Retinal pigment epithelial cell (primary cell): ENCODE data around the gene EPB41.
"Not testable (repeated sequence)": the region's sequence is repeated elsewhere in the genome, so short reads cannot be mapped to it uniquely, and the experiment has no call there.

Experiments used
- DNase-seq: peaks from one replicate; pipeline ENCODE4 v3.0.0-alpha.2; 2010; ENCODE audit warnings: low read depth
- H3K4me3 ChIP-seq: 2 replicates; pipeline ENCODE4 v1.5.1; 2011; ENCODE audit warnings: mild to moderate bottlenecking, low read length, control low read depth, moderate library complexity
- TF ChIP-seq, protein P1 (sequence below): conservative IDR thresholded peaks from 2 replicates; pipeline ENCODE4 v1.5.1; 2011; ENCODE audit warnings: low read depth, low read length, control low read depth, inconsistent platforms

The EPB41 gene

DNA sequence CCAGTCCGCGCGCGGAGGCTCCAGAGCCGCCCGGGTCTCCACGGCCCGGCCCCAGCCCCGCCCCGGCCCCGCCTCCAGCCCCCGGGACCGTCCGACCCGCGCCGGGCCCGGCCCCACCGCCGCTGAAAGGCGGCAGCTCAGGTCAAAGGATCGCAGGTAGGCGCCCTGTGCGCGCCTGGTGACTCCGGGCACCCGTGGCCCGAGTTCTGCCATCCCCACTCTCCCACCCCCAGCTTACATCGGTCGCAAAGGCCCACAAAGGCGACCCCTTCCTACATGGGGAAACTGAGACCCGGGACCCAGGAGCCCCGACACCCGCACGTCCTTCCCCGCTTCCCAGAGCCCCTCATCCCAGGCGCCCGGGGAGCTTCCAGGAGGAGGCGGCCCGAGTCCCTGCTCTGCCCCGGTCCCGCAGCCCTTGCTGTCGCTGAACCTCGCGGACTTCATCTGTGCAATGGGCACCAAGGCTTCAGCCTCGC is 209.6 kb downstream of the EPB41 start, which contains the start of gene TMEM200B:
TSS of gene TMEM200B (minus strand) at position 17 of the 479 bp plus-strand sequence. CDS start 2,075 bp downstream, outside the sequence.
- H3K4me3 ChIP-seq = peak within 1 kb of the TSS; percentile 60
- TF ChIP-seq, protein P1, sequence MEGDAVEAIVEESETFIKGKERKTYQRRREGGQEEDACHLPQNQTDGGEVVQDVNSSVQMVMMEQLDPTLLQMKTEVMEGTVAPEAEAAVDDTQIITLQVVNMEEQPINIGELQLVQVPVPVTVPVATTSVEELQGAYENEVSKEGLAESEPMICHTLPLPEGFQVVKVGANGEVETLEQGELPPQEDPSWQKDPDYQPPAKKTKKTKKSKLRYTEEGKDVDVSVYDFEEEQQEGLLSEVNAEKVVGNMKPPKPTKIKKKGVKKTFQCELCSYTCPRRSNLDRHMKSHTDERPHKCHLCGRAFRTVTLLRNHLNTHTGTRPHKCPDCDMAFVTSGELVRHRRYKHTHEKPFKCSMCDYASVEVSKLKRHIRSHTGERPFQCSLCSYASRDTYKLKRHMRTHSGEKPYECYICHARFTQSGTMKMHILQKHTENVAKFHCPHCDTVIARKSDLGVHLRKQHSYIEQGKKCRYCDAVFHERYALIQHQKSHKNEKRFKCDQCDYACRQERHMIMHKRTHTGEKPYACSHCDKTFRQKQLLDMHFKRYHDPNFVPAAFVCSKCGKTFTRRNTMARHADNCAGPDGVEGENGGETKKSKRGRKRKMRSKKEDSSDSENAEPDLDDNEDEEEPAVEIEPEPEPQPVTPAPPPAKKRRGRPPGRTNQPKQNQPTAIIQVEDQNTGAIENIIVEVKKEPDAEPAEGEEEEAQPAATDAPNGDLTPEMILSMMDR = no peak
- DNase-seq = no peak

DNA sequence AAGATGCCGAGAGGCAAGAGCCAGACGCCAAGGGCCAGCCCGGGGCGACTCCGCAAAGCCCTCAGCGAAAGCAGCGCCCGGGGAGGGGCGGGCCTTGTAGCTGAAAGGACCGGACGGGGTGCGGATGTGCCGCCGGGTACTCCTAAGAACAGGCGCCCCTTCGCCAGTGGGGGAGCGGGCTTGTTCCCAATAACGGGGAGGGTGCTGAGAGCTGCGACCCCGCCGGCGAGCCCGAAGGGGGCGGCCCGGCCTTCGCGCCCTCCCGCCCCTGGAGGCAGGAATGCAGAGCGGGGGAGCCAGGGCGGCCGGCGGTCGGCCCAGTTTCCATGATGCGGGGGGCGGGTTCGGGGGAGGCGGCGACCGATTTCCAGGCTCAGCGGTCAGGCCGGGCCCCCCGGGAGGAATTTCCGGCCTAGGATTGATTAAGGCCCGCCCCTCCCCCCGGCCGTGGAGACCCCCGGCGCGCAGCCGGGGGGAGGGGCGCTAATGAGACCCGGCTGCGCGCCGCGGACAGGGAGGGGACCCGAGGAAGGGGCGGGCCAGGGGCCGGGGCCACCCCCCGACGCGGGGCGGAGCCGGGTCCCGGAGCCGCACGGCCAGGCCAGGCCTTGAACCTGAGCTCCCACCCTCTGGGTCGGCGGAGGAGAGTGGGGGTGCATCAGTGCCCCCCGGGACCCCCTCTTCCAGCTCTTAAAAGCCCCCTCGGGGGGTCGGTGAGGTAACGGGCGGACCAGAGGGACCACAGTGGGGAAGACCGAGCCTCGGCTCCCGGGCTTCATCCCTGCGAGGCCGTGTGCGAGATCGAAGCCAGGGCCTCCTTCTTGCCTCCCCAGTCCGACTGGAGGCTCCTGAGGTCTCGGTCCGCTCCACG is 210.2 kb downstream of the EPB41 start:
- TF ChIP-seq, protein P1 = peak; percentile 56
- peak overlapping the region; percentile 60 for H3K4me3 ChIP-seq
- no peak for DNase-seq

DNA sequence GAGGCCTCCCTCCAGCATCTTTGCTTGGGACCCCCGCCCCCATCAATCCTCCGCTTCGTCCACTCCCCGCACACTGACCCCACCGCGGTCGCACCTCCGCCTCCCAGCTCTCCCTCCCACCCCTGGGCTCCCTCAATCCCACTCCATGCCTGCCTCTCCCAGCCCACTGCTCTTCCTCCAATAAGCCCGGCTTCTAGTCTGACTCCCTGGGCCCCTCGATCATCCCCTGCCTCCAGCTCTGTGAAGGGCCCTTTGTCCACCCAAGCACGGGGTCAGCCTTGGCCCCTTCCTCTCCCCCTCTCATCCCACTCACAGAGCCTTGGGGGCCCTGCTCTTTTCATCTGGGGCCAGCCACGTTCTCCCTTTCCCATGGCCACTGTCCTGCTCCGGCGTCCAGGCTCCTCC is 210.9 kb downstream of the EPB41 start:
- H3K4me3 ChIP-seq = peak overlapping the region; percentile 60
- TF ChIP-seq, protein P1 = no peak
- DNase-seq = no peak

DNA sequence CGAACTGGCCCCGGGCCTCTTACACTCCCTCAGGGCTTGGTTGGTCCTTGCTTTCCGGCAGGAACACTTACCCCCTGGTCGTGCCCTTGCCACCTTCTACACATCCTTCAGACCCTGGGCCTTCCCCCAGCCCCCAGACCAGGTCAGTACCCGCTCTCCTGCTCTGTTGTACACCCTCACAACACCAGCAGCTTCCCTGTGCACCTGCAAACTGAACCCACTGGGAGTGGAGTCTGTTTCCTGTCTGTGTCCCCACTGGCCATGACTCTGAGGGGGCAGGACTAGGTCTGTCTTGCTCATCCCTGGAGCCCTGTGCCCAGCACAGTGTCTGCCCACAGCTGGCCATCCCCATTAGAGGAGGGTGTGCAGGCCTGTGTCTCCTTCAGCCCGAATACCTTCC is 211.4 kb downstream of the EPB41 start:
- no peak overlapping the region for H3K4me3 ChIP-seq
- TF ChIP-seq, protein P1 = no peak
- DNase-seq = no peak

DNA sequence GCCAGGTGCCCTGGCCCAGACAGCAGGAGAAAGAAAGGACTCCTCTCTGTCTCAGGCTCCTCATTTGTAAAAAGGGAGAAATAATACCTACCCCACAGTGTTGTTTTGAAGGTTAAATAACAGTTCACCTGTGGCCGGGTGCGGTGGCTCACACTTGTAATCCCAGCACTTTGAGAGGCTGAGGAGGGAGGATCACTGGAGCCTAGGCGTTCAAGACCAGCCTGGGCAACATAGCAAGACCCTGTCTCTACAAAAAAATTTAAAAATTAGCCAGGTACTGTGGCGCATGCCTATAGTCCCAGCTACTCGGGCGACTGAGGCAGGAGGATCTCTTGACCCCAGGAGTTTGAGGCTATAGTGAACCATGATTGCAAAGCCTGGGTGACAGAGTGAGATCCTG is 211.8 kb downstream of the EPB41 start:
- no peak for DNase-seq
- H3K4me3 ChIP-seq = no peak overlapping the region
- TF ChIP-seq, protein P1 = no peak

DNA sequence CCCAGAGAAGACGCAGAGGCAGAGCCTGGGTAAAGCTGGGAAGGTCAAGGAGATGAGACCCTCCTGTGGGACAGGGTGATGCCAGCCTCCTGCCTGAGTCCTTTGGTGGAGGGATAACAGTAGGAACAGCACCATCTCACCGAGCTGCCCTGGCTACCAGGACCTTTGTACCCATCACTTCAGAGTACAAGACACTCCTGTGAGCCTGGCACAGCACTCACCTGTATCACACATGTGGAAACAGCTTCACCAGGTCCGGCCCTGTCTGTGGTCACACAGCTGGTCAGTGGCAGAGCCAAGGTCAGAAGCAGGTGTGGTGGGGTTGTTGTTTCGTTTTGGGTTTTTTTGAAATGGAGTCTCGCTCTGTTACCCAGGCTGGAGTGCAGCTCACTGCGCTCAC is 214.4 kb downstream of the EPB41 start:
- TF ChIP-seq, protein P1 = no peak
- no peak for DNase-seq
- no peak overlapping the region for H3K4me3 ChIP-seq

DNA sequence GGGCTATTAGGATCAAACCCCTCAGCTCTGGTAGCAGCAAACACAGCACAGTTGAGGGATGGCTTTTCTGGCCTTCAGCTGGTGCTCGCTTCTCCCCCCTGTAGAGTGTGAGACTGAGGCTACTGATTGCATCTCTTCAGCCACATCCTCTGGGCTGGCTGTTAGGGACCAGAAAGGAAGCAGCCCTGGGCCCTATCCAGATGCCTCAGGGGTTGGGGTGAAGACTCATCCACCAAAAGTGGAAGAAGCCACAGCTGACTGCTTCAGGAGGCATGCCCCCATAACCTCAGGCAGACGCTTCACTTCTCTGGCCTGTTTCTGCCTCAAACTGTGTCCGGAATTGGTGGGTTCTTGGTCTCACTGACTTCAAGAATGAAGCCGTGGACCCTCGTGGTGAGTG is 215.5 kb downstream of the EPB41 start:
- DNase-seq = no peak
- H3K4me3 ChIP-seq = no peak overlapping the region
- TF ChIP-seq, protein P1 = no peak

DNA sequence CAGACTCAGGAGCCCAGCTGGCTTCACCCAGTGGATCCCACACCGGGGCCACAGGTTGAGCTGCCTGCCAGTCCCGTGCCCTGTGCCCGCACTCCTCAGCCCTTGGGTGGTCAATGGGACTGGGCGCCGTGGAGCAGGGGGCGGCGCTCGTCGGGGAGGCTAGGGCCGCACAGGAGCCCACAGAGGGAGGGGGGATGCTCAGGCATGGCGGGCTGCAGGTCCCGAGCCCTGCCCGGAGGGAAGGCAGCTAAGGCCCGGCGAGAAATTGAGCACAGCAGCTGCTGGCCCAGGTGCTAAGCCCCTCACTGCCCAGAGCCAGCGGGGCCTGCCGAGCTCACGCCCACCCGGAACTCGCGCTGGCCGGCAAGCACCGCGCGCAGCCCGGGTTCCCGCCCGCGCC is 216.7 kb downstream of the EPB41 start:
- not testable (repeated sequence) for DNase-seq, H3K4me3 ChIP-seq
